Spleen (tissue), 11 donors: ENCODE measurements around the gene DNAH9. TPM values are rescaled to one million over a fixed set of nuclear protein-coding genes. Genes with fewer than 3 reads are reported as not detected.

Experiments used
- DNase-seq: peaks from one replicate; pipeline ENCODE4 v3.0.0-alpha.2; 2020
- H3K27ac ChIP-seq, 8 donors: fragments of 200-600 bp; sonication (generic) in 7 of 8; 1 replicate in 4 of 8; 2 replicates in 4 of 8; pipeline versions ENCODE4 v1.5.0 to v1.8.0; 2016 to 2021; ENCODE audit warnings: inconsistent platforms in 4 of 8, mild to moderate bottlenecking in 4 of 8, moderate library complexity in 1 of 8
- H3K27me3 ChIP-seq, 7 donors: fragments of 200-600 bp; sonication (generic) in 6 of 7; replicated peaks in 1 of 7; 1 replicate in 4 of 7; 2 replicates in 3 of 7; pipeline versions ENCODE4 v1.5.0 to v1.8.0; 2016 to 2021; ENCODE audit warnings: inconsistent platforms in 3 of 7, mild to moderate bottlenecking in 1 of 7
- H3K36me3 ChIP-seq, 6 donors: fragments of 200-600 bp; sonication (generic) in 5 of 6; 1 replicate in 4 of 6; 2 replicates in 2 of 6; pipeline versions ENCODE4 v1.5.0 to v1.8.0; 2016 to 2021; ENCODE audit warnings: inconsistent platforms in 2 of 6
- H3K4me1 ChIP-seq, 6 donors: fragments of 200-600 bp; sonication (generic) in 5 of 6; 1 replicate in 3 of 6; 2 replicates in 3 of 6; pipeline versions ENCODE4 v1.5.0 to v1.8.0; 2016 to 2021; ENCODE audit warnings: inconsistent platforms in 3 of 6
- H3K4me3 ChIP-seq, 8 donors: fragments of 200-600 bp; sonication (generic) in 7 of 8; 1 replicate in 4 of 8; 2 replicates in 4 of 8; pipeline versions ENCODE4 v1.5.0 to v1.8.0; 2016 to 2021; ENCODE audit warnings: inconsistent platforms in 4 of 8, mild to moderate bottlenecking in 4 of 8, moderate library complexity in 2 of 8
- H3K9me3 ChIP-seq, 8 donors: fragments of 200-600 bp; sonication (generic) in 7 of 8; 1 replicate in 4 of 8; 2 replicates in 4 of 8; pipeline versions ENCODE4 v1.5.0 to v1.8.0; 2016 to 2021; ENCODE audit warnings: inconsistent platforms in 4 of 8
- CTCF ChIP-seq, 11 experiments: fragments of 200-600 bp in 7 of 11; fragments of 450-650 bp in 4 of 11; sonication (generic) in 4 of 11; IDR thresholded peaks in 8 of 11; conservative IDR thresholded peaks in 3 of 11; 1 replicate in 7 of 11; 2 replicates in 4 of 11; pipeline versions ENCODE4 v1.4.0 to v1.8.0; 2016 to 2021; ENCODE audit warnings: antibody characterized with exemption in 11 of 11, inconsistent platforms in 4 of 11, mild to moderate bottlenecking in 1 of 11
- POLR2A ChIP-seq, 3 donors: fragments of 450-650 bp; IDR thresholded peaks; one replicate each; pipeline ENCODE4 v1.5.1; 2017; ENCODE audit warnings: antibody characterized with exemption in 3 of 3, mild to moderate bottlenecking in 1 of 3
- POLR2AphosphoS5 ChIP-seq, 3 donors: sonication (generic); formaldehyde crosslinking; IDR thresholded peaks; one replicate each; pipeline ENCODE4 v1.5.1; 2017; ENCODE audit warnings: antibody characterized with exemption in 3 of 3
- WGBS, 5 donors: extraction: QIAGEN DNeasy Blood & Tissue Kit in 3 of 5; methylation state at CpG; one replicate each; pipeline versions ENCODE4 v1.1.5 to v1.1.7; 2013 to 2018; 5-methylcytosine and 5-hydroxymethylcytosine counted together
- intact Hi-C: fragments of 100-400 bp; cut with DNase I; formaldehyde crosslinking; loops from one replicate; pipeline ENCODE4 v1.15.0; 2023; ENCODE audit warnings: low total_unique reads
- polyA plus RNA-seq, 3 donors: library from polyadenylated mRNA; stranded (reverse); fragments of 200-250 nt; gene quantifications; one replicate each; pipeline ENCODE4 v1.2.1, GENCODE V29; 2013
- total RNA-seq, 7 donors: library from RNA; depleted of rRNA in 3 of 7; stranded (reverse); fragments of >200 nt in 3 of 7; fragmentation: NEBNext Ultra II Directional in 4 of 7; extraction: Animal tissue kit (Norgen Biotek cat#: 25700) in 4 of 7; gene quantifications; one replicate each; pipeline versions ENCODE4 v1.1.0 to v1.2.1, GENCODE V29; 2016 to 2021
- donor health status: healthy with polysubstance abuse.
- donor health status: DM: no; HTN: no; CAD: no; lungs with moderate emphysema.
- donor health status: DM: no; HTN: no; CAD: no.
- donor health status: Bipolar disorder and iron deficiency.
- donor health status: healthy.
- donor health status: DM: no; HTN: no; CAD: no.
- donor health status: DM: yes; HTN: yes; CAD: no.

The DNAH9 gene
- total and polyA plus RNA-seq, 10 donors: 0.06 to 0.92 (median 0.22) TPM; not detected in 2

DNA sequence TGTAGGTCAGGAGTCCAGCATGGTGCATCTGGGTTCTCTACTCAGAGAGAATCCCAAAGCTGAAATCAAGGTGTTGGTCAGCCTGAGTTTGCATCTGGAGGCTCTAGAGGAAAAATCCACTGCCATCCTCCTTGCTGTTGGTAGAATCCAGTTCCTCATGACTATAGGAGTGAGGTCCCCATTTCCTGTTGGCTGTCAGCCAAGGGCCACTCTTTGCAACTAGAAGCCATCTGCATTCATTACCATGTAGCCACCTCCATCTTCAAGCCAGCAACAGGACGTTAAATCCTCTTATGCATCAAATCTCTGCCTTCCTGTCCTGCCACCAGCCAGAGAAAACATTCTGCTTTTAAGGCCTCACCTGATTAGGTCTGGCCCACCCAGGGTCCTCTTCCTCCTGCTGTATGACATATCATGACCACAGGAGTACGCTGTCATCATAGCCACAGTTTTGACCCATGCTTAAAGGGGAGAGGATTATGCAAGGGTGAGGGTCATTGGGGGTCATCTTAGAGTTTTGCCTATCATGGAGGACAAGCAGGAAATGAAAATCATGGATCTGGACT lies 40.5 kb downstream of the DNAH9 start:
- no peak overlapping the region for H3K27ac ChIP-seq
- H3K4me3 ChIP-seq: no peak overlapping the region
- H3K4me1 ChIP-seq: no peaks in the 10 kb centered on the region
- whole genome bisulfite sequencing, 5 donors: 65 to 81% (median 76%) methylated on average over 2 of the region's 2 CpGs
- H3K36me3 ChIP-seq: no peaks in the 10 kb centered on the region
- intact Hi-C loops: no loop called here
- no peaks in the 10 kb centered on the region for H3K27me3 ChIP-seq
- TF ChIP-seq CTCF (IDR thresholded peaks at IDR 0.05 in 8 of 11, conservative IDR thresholded peaks at IDR 0.05 in 3 of 11) (no peak), POLR2A (IDR thresholded peaks at IDR 0.05) (no peak), POLR2AphosphoS5 (IDR thresholded peaks at IDR 0.05) (no peak)
- peaks cover 0 to 5% (median 0%) of the 10 kb centered on the region in 8 donors for H3K9me3 ChIP-seq
- DNase-seq: no peak

DNA sequence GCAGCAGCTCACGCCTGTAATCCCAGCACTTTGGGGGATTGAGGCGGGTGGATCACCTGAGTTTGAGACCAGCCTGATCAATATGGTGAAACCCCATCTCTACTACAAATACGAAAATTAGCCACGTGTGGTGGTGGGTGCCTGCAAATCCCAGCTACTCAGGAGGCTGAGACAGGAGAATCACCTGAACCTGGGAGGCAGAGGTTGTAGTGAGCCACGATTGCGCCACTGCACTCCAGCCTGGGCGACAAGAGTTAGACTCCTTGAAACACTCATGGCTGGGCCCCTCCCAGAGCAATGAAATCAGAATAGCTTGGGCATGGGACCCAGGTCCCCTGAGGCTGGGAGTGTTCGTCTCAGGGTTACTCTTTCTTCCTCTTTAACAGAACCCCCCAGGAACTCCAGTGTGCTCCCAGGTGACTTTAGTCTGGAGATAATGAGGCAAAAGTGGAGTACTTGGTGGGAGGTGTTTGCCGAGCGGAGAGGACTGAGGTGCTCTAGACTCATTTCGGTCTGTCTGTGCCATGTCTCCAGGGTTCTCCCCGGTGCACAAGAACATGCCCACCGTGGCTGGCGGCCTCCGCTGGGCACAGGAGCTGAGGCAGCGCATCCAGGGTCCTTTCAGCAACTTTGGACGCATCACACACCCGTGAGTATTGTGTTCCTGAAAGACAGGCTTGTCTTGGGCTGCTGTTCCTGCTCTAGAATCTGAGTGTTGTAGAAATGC lies 41.6 kb downstream of the DNAH9 start:
- intact Hi-C loops: no loop called here
- 85 to 91% (median 88%) methylated on average over 17 to 18 of the region's 18 CpGs for WGBS, 5 donors
- TF ChIP-seq POLR2AphosphoS5 (IDR thresholded peaks at IDR 0.05): no peak
- TF ChIP-seq POLR2A (IDR thresholded peaks at IDR 0.05): no peak
- TF ChIP-seq CTCF (IDR thresholded peaks at IDR 0.05 in 8 of 11, conservative IDR thresholded peaks at IDR 0.05 in 3 of 11): no peak

GRCh38 chr17:11640463-11640814 lies 42.2 kb downstream of the DNAH9 start:
- H3K36me3 ChIP-seq: no peaks in the 10 kb centered on the region
- H3K27me3 ChIP-seq: no peaks in the 10 kb centered on the region
- no peak for DNase-seq
- intact Hi-C loops: no loop called here
- no peak for TF ChIP-seq POLR2A (IDR thresholded peaks at IDR 0.05)
- no peak for TF ChIP-seq POLR2AphosphoS5 (IDR thresholded peaks at IDR 0.05)
- no peak for TF ChIP-seq CTCF (IDR thresholded peaks at IDR 0.05 in 8 of 11, conservative IDR thresholded peaks at IDR 0.05 in 3 of 11)
- H3K9me3 ChIP-seq: peaks cover 0 to 5% (median 0%) of the 10 kb centered on the region in 8 donors
- no peak overlapping the region for H3K4me3 ChIP-seq
- peaks cover 0 to 9% (median 5%) of the 10 kb centered on the region in 6 donors for H3K4me1 ChIP-seq
- H3K27ac ChIP-seq: no peak overlapping the region
- WGBS, 5 donors: 57 to 68% (median 66%) methylated on average over 2 of the region's 2 CpGs

More for the DNA sequence above, 41.6 kb downstream of the DNAH9 start:
- Histone ChIP-seq H3K4me1 (peaks cover 0 to 9% (median 5%) of the 10 kb centered on the region in 6 donors), H3K36me3 (no peaks in the 10 kb centered on the region), H3K27me3 (no peaks in the 10 kb centered on the region), H3K27ac (no peak overlapping the region), H3K9me3 (peaks cover 0 to 5% (median 0%) of the 10 kb centered on the region in 8 donors), H3K4me3 (no peak overlapping the region)
- DNase-seq: no peak

- Histone ChIP-seq H3K36me3 (no peaks in the 10 kb centered on the region), H3K27me3 (no peaks in the 10 kb centered on the region), H3K4me3 (no peak overlapping the region), H3K27ac (no peak overlapping the region), H3K4me1 (peaks cover 0 to 9% (median 5%) of the 10 kb centered on the region in 6 donors), H3K9me3 (peaks cover 0 to 5% (median 0%) of the 10 kb centered on the region in 8 donors)
- WGBS, 5 donors: 72 to 81% (median 77%) methylated on average over 11 of the region's 11 CpGs
- no peak for DNase-seq
- TF ChIP-seq CTCF (IDR thresholded peaks at IDR 0.05 in 8 of 11, conservative IDR thresholded peaks at IDR 0.05 in 3 of 11) (no peak), POLR2A (IDR thresholded peaks at IDR 0.05) (no peak), POLR2AphosphoS5 (IDR thresholded peaks at IDR 0.05) (no peak)
- intact Hi-C loops: no loop called here
These were observed 43.4 kb downstream of the DNAH9 start for GRCh38 chr17:11641521-11642275.
